NCI-H526 (cell line): ENCODE results near the gene DDO.

Experiments
- DNase-seq, 2 experiments: peaks; one replicate each; lab custom pipeline; 2025; lab: John Stamatoyannopoulos, UW

Gene DDO

GRCh38 chr6:110415086-110415916, at the start of gene DDO:
Gene DDO, minus strand, starts transcription at chr6:110415575. Its CDS starts 2,113 bp downstream, at chr6:110413462.
- no peak for DNase-seq

- no peak for DNase-seq
These were observed 47.6 kb upstream of the DDO start for GRCh38 chr6:110462884-110463481.

GRCh38 chr6:110461376-110461775, 46.0 kb upstream of the DDO start:
- no peak for DNase-seq

GRCh38 chr6:110459137-110459536, 43.8 kb upstream of the DDO start:
- no peak for DNase-seq

GRCh38 chr6:110458476-110458875, 43.1 kb upstream of the DDO start:
- DNase-seq, result no peak

GRCh38 chr6:110457567-110458175, 42.3 kb upstream of the DDO start:
- peak in 1 of 2 experiments; percentile 45 for DNase-seq

- DNase-seq, result no peak
These were observed 41.3 kb upstream of the DDO start for GRCh38 chr6:110456694-110457093.

GRCh38 chr6:110449541-110449895, 34.1 kb upstream of the DDO start:
- DNase-seq, result no peak

GRCh38 chr6:110448846-110449540, 33.6 kb upstream of the DDO start:
- no peak for DNase-seq

GRCh38 chr6:110447761-110448160, 32.4 kb upstream of the DDO start:
- DNase-seq, result no peak

- DNase-seq, result no peak
These were observed 31.0 kb upstream of the DDO start for GRCh38 chr6:110446405-110446804.

- DNase-seq, result no peak
These were observed 24.7 kb upstream of the DDO start for GRCh38 chr6:110440026-110440425.

GRCh38 chr6:110439356-110439755, 24.0 kb upstream of the DDO start:
- DNase-seq, result no peak

GRCh38 chr6:110434961-110435602, 19.7 kb upstream of the DDO start:
- no peak for DNase-seq

- no peak for DNase-seq
These were observed 17.0 kb upstream of the DDO start for GRCh38 chr6:110432285-110432900.

GRCh38 chr6:110430741-110431140, 15.4 kb upstream of the DDO start:
- DNase-seq, result no peak

- DNase-seq, result peak; percentile 36 to 39
These were observed 14.9 kb upstream of the DDO start for GRCh38 chr6:110430236-110430635.

- DNase-seq, result no peak
These were observed 12.8 kb upstream of the DDO start for GRCh38 chr6:110428153-110428552.

GRCh38 chr6:110425816-110426215, 10.4 kb upstream of the DDO start:
- DNase-seq, result no peak

- no peak for DNase-seq
These were observed 7.1 kb upstream of the DDO start for GRCh38 chr6:110422444-110422822.

GRCh38 chr6:110421749-110422443, 6.5 kb upstream of the DDO start:
- DNase-seq, result no peak
